PC-3 (cell line): ENCODE data around the gene SLK.

ENCODE experiments used
- EZH2 ChIP-seq: fragments of 300-600 bp; sonication (generic); IDR thresholded peaks from one replicate; pipeline ENCODE4 v1.6.1; 2017; ENCODE audit warnings: antibody characterized with exemption, mild to moderate bottlenecking, low read length; ENCODE audit not compliant: unreplicated experiment
- EZH2phosphoT487 ChIP-seq: fragments of 300-600 bp; sonication (generic); IDR thresholded peaks from 2 replicates; pipeline ENCODE4 v1.6.1; 2018; ENCODE audit warnings: mild to moderate bottlenecking, antibody characterized with exemption, low read length, borderline replicate concordance
- TF ChIP-seq, protein P1 (sequence below): fragments of 300-600 bp; sonication (generic); conservative IDR thresholded peaks from 2 replicates; pipeline ENCODE4 v1.5.1; 2017; ENCODE audit warnings: antibody characterized with exemption, low read depth, mild to moderate bottlenecking, low read length

DNA sequence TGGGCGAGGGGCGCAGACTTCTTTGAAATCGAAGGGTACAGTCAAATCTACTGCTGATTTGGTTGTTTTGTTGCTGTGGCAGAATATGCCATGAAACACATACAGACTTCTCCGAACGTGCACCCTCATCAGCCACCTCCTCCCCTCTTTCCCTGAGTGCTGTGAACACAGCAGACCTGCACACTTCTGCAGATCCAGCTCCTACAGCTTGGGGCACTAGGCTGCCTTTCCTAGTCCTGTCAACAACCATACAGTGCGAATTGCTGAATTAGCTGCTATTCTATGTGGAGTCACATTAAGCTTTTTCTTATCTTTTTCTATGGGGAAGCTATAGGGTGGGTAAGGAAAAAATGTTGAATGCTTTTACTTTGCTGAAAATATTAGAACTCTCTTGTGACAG is 61.2 kb downstream of the SLK start:
- TF ChIP-seq, protein P1, sequence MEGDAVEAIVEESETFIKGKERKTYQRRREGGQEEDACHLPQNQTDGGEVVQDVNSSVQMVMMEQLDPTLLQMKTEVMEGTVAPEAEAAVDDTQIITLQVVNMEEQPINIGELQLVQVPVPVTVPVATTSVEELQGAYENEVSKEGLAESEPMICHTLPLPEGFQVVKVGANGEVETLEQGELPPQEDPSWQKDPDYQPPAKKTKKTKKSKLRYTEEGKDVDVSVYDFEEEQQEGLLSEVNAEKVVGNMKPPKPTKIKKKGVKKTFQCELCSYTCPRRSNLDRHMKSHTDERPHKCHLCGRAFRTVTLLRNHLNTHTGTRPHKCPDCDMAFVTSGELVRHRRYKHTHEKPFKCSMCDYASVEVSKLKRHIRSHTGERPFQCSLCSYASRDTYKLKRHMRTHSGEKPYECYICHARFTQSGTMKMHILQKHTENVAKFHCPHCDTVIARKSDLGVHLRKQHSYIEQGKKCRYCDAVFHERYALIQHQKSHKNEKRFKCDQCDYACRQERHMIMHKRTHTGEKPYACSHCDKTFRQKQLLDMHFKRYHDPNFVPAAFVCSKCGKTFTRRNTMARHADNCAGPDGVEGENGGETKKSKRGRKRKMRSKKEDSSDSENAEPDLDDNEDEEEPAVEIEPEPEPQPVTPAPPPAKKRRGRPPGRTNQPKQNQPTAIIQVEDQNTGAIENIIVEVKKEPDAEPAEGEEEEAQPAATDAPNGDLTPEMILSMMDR: peak; percentile 47
- TF ChIP-seq EZH2 (no peak), EZH2phosphoT487 (no peak)
